C4-2B (cell line): ENCODE results near the gene FANCE.
"Not testable (repeated sequence)": the region's sequence is repeated elsewhere in the genome, so short reads cannot be mapped to it uniquely, and the experiment has no call there.

ENCODE experiments used
- H3K27ac ChIP-seq: fragments of 450-650 bp; 2 replicates; pipeline ENCODE4 v1.5.1; 2017
- CTCF ChIP-seq: fragments of 450-650 bp; conservative IDR thresholded peaks from 2 replicates; pipeline ENCODE4 v1.5.1; 2017; ENCODE audit warnings: mild to moderate bottlenecking
- ZFX ChIP-seq: fragments of 450-650 bp; IDR thresholded peaks from 2 replicates; pipeline ENCODE4 v1.6.1; 2017

Gene FANCE

GRCh38 chr6:35425284-35425683 lies 26.9 kb upstream of the FANCE start:
- TF ChIP-seq CTCF (no peak), ZFX (no peak)
- H3K27ac ChIP-seq, result no peak overlapping the region

- H3K27ac ChIP-seq, result no peak overlapping the region
- TF ChIP-seq CTCF (no peak), ZFX (no peak)
Observed at GRCh38 chr6:35426074-35426473, 26.1 kb upstream of the FANCE start.

- H3K27ac ChIP-seq, result no peak overlapping the region
- TF ChIP-seq CTCF (no peak), ZFX (no peak)
Observed at GRCh38 chr6:35427435-35427834, 24.7 kb upstream of the FANCE start.

GRCh38 chr6:35427851-35428321 lies 24.3 kb upstream of the FANCE start:
- TF ChIP-seq CTCF, result no peak
- TF ChIP-seq ZFX, result no peak
- no peak overlapping the region for H3K27ac ChIP-seq

GRCh38 chr6:35428421-35429149 lies 23.6 kb upstream of the FANCE start:
- TF ChIP-seq ZFX, result no peak
- no peak for TF ChIP-seq CTCF
- H3K27ac ChIP-seq, result no peak overlapping the region

- H3K27ac ChIP-seq, result no peak overlapping the region
- TF ChIP-seq ZFX, result no peak
- no peak for TF ChIP-seq CTCF
Observed at GRCh38 chr6:35429463-35429862, 22.7 kb upstream of the FANCE start.

- TF ChIP-seq CTCF (no peak), ZFX (no peak)
- no peak overlapping the region for H3K27ac ChIP-seq
Observed at GRCh38 chr6:35432291-35432690, 19.8 kb upstream of the FANCE start.

- not testable (repeated sequence) for H3K27ac ChIP-seq
Observed at GRCh38 chr6:35432702-35433101, 19.4 kb upstream of the FANCE start.
